Measurements from ENCODE around the gene SIL1.
"Not testable (repeated sequence)": the region's sequence is repeated elsewhere in the genome, so short reads cannot be mapped to it uniquely, and the experiment has no call there.

Gene SIL1

GRCh38 chr5:139104577-139105276 lies 93.4 kb downstream of the SIL1 start:
- no peak for DNase-seq

GRCh38 chr5:139103762-139104161 lies 94.4 kb downstream of the SIL1 start:
- DNase-seq: no peak

GRCh38 chr5:139100825-139101224 lies 97.3 kb downstream of the SIL1 start:
- no peak for DNase-seq

- DNase-seq: peak; percentile 79
Measured at GRCh38 chr5:139094154-139095131, 103.7 kb downstream of the SIL1 start.

GRCh38 chr5:139092741-139093343 lies 105.3 kb downstream of the SIL1 start:
- peak; percentile 52 for DNase-seq

GRCh38 chr5:139091439-139092156 lies 106.6 kb downstream of the SIL1 start:
- DNase-seq: no peak

GRCh38 chr5:139090581-139090980 lies 107.6 kb downstream of the SIL1 start:
- no peak for DNase-seq

GRCh38 chr5:139088024-139088423 lies 110.1 kb downstream of the SIL1 start:
- DNase-seq: no peak

- DNase-seq: no peak
Measured at GRCh38 chr5:139082813-139083498, 115.2 kb downstream of the SIL1 start.

GRCh38 chr5:139079991-139080610 lies 118.1 kb downstream of the SIL1 start:
- DNase-seq: no peak

GRCh38 chr5:139079225-139079990 lies 118.8 kb downstream of the SIL1 start:
- no peak for DNase-seq

- DNase-seq: no peak
Measured at GRCh38 chr5:139078345-139078744, 119.8 kb downstream of the SIL1 start.

GRCh38 chr5:139077899-139078298 lies 120.3 kb downstream of the SIL1 start:
- no peak for DNase-seq

- no peak for DNase-seq
Measured at GRCh38 chr5:139076111-139076510, 122.1 kb downstream of the SIL1 start.

- DNase-seq: no peak
Measured at GRCh38 chr5:139075066-139076050, 122.8 kb downstream of the SIL1 start.

GRCh38 chr5:139073956-139074355 lies 124.2 kb downstream of the SIL1 start:
- DNase-seq: not testable (repeated sequence)

GRCh38 chr5:139068494-139069151 lies 129.5 kb downstream of the SIL1 start:
- peak; percentile 23 for DNase-seq

GRCh38 chr5:139068060-139068459 lies 130.1 kb downstream of the SIL1 start:
- no peak for DNase-seq

GRCh38 chr5:139065306-139065705 lies 132.9 kb downstream of the SIL1 start:
- DNase-seq: peak; percentile 16

Measured in MV-4-11 (cell line).